HepG2 (cell line): ENCODE results near the gene TRAPPC12.

Source experiments
- ATF4 ChIP-seq, 2 experiments: fragments of 450-650 bp in 1 of 2; sonication (generic) in 1 of 2; formaldehyde crosslinking; IDR thresholded peaks; 2 replicates each; pipeline versions ENCODE4 v1.5.0 to v1.8.0; 2020 to 2022; ENCODE audit warnings: mild to moderate bottlenecking in 1 of 2, missing genetic modification reagents in 1 of 2
- NFATC3 ChIP-seq: sonication (generic); formaldehyde crosslinking; IDR thresholded peaks from 2 replicates; pipeline ENCODE4 v1.5.1; 2020; ENCODE audit warnings: mild to moderate bottlenecking, missing genetic modification reagents
- POLR2A ChIP-seq, 2 experiments: IDR thresholded peaks; 2 replicates each; pipeline ENCODE4 v1.6.1; 2011; ENCODE audit warnings: low read depth in 2 of 2, low read length in 2 of 2, mild to moderate bottlenecking in 1 of 2, moderate library complexity in 1 of 2; ENCODE audit not compliant: insufficient read depth in 1 of 2
- POLR2AphosphoS2 ChIP-seq: IDR thresholded peaks from 2 replicates; pipeline ENCODE4 v1.6.1; 2011; ENCODE audit warnings: low read depth, low read length, improper control_type of control experiment
- TAF1 ChIP-seq: sonication (generic); formaldehyde crosslinking; IDR thresholded peaks from 2 replicates; pipeline ENCODE4 v1.4.0; 2020; ENCODE audit warnings: missing genetic modification reagents

- no peak for TF ChIP-seq POLR2AphosphoS2
- TF ChIP-seq POLR2A (IDR thresholded peaks at IDR 0.05; ENCODE audit: insufficient read depth in 1 of 2, low read depth in 2 of 2, low read length in 2 of 2) = no peak
- TF ChIP-seq TAF1 (CRISPR knock-in tag) = no peak
- TF ChIP-seq NFATC3 (CRISPR knock-in tag) = no peak
- no peak for TF ChIP-seq ATF4 (CRISPR knock-in tag; IDR thresholded peaks at IDR 0.05)
Measured at GRCh38 chr2:3440477-3440876, 61.0 kb downstream of the TRAPPC12 start.
